Tibial artery (tissue), 4 donors: ENCODE measurements around the gene ARPC4.

Experiments
- DNase-seq, 2 donors: peaks; one replicate each; pipeline ENCODE4 v3.0.0-alpha.2; 2019
- H3K27ac ChIP-seq, 2 donors: fragments of 200-600 bp; sonication (generic) in 1 of 2; 1 replicate in 1 of 2; 2 replicates in 1 of 2; pipeline ENCODE4 v1.5.1; 2018 to 2019; ENCODE audit warnings: mild to moderate bottlenecking in 1 of 2
- H3K27me3 ChIP-seq, 2 donors: fragments of 200-600 bp; sonication (generic) in 1 of 2; one replicate each; pipeline versions ENCODE4 v1.5.1 to v1.6.0; 2016 to 2019
- H3K36me3 ChIP-seq, 3 donors: fragments of 200-600 bp; sonication (generic) in 2 of 3; one replicate each; pipeline ENCODE4 v1.5.1; 2016 to 2019; ENCODE audit warnings: mild to moderate bottlenecking in 2 of 3
- H3K4me1 ChIP-seq, 4 donors: fragments of 200-600 bp; sonication (generic) in 2 of 4; 1 replicate in 3 of 4; 2 replicates in 1 of 4; pipeline ENCODE4 v1.5.1; 2016 to 2019
- H3K4me3 ChIP-seq, 2 donors: fragments of 200-600 bp; sonication (generic) in 1 of 2; 1 replicate in 1 of 2; 2 replicates in 1 of 2; pipeline ENCODE4 v1.5.1; 2018 to 2019; ENCODE audit warnings: mild to moderate bottlenecking in 2 of 2
- H3K9me3 ChIP-seq, 3 donors: fragments of 200-600 bp; sonication (generic) in 1 of 3; one replicate each; pipeline ENCODE4 v1.5.1; 2016 to 2019
- intact Hi-C: fragments of 100-400 bp; cut with DNase I; formaldehyde crosslinking; loops from one replicate; pipeline ENCODE4 v1.15.0; 2023; ENCODE audit warnings: low total_unique reads
- TF ChIP-seq, protein P1 (sequence below), 2 experiments: fragments of 200-600 bp in 1 of 2; fragments of 450-650 bp in 1 of 2; IDR thresholded peaks; one replicate each; pipeline ENCODE4 v1.5.1; 2017 to 2019; ENCODE audit warnings: antibody characterized with exemption in 2 of 2, mild to moderate bottlenecking in 1 of 2, moderate library complexity in 1 of 2

Gene ARPC4

DNA sequence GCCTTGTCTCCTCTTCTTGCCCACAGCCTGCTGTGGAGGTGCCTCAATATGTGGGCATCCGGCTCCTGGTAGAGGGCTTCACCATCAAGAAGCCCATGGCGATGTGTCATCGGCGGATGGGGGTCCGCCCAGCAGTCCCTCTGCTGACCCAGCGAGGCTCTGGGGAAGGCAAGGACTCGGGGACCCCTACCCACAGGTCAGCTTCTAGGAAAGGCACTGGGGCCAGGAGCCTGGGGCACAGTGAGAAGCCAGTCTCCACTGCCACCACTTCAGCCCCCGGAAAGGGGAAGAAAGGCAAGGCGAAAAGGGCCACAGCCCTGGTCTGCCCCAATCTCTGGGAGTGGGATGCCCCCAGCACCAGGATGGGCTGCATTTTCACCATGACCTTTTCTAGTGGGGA is 40.2 kb downstream of the ARPC4 start:
- Histone ChIP-seq H3K36me3 (peaks cover 26 to 80% (median 68%) of the 10 kb centered on the region in 3 donors), H3K27me3 (no peaks in the 10 kb centered on the region), H3K9me3 (no peaks in the 10 kb centered on the region), H3K4me1 (no peaks in the 10 kb centered on the region), H3K27ac (no peak overlapping the region), H3K4me3 (no peak overlapping the region)
- TF ChIP-seq, protein P1, sequence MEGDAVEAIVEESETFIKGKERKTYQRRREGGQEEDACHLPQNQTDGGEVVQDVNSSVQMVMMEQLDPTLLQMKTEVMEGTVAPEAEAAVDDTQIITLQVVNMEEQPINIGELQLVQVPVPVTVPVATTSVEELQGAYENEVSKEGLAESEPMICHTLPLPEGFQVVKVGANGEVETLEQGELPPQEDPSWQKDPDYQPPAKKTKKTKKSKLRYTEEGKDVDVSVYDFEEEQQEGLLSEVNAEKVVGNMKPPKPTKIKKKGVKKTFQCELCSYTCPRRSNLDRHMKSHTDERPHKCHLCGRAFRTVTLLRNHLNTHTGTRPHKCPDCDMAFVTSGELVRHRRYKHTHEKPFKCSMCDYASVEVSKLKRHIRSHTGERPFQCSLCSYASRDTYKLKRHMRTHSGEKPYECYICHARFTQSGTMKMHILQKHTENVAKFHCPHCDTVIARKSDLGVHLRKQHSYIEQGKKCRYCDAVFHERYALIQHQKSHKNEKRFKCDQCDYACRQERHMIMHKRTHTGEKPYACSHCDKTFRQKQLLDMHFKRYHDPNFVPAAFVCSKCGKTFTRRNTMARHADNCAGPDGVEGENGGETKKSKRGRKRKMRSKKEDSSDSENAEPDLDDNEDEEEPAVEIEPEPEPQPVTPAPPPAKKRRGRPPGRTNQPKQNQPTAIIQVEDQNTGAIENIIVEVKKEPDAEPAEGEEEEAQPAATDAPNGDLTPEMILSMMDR (IDR thresholded peaks at IDR 0.05), result no peak
- intact Hi-C loops, result no loop called here
- no peak for DNase-seq

DNA sequence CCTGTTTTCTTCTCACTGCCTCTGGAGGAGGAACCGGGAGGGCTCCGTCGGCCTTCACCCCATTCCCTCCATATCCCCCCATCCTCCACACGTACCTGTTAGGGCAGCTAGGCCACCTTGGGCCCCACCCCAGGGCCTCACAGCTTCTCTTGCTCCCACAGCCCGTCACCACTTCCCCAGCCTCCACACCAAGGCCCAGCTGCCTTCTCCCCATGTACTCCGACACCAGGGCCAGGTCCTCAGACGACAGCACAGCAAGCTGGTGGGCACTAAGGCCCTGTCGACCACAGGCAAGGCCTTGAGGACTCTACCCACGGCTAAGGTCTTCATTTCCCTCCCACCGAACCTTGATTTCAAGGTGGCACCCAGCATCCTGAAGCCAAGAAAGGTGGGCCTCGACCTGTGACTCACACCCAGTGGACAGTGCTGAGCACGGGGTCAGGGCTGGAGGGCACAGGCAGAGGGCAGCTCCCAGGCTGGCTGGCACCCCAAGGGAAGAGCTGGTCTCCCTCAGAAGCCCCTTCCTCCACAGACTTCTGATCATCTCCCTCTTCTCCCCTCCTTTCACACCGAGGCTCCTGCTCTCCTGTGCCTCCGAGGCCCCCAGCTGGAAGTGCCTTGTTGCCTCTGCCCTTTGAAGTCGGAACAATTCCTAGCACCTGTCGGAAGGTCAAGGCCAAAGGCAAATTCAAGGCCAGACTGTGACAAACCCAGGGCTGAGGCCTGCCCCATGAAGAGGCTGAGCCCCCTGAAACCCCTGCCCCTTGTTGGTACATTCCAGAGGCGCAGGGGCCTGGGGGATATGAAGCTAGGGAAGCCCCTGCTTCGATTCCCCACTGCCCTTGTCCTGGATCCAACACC is 41.9 kb downstream of the ARPC4 start:
- DNase-seq, result no peak
- TF ChIP-seq, protein P1 (IDR thresholded peaks at IDR 0.05), result no peak

DNA sequence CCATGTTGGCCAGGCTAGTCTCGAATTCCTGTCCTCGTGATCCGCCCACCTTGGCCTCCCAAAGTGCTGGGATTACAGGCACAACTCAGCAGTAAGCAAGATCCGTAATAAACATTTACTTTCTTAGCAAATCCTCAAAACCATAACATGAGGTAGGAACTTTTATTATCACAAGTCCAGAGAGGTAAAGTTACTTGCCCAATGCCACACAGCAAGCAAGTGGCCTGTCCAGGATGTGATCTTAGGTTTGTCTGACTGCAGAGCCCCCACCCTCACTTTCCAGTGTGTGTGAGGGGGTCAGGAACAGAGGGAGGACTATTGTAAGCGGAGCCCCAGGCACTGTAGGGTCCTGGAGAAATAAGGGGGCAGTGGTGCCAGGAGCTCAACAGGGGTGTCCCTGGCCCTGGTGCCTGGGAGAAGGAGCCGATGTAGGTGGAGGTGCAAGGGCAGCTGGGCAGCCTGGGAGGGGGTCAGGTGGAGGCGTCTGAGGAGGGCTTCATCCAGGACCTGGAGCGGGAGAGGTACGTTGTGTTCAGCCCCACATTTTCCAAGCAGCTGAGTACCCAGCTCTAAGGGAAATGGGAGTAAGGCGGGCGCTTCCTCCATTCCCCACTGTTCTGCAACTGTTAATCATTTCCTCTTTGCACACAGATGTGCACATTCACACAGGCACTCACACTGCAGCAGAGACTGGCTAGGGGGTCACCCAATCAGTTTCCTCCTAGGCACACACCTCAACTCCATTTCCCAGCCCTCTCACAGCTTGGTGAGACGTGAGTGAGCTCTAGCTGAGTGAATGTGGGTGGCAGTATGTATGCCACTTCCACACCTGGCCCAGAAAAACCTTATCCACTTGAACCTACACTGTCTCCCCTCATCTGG is 45.1 kb downstream of the ARPC4 start:
- intact Hi-C loops, result no loop called here
- peaks cover 36 to 77% (median 62%) of the 10 kb centered on the region in 3 donors for H3K36me3 ChIP-seq

More for the DNA sequence above, 41.9 kb downstream of the ARPC4 start:
- intact Hi-C loops, result no loop called here
- Histone ChIP-seq H3K4me3 (no peak overlapping the region), H3K9me3 (no peaks in the 10 kb centered on the region), H3K36me3 (peaks cover 23 to 80% (median 54%) of the 10 kb centered on the region in 3 donors), H3K27me3 (no peaks in the 10 kb centered on the region), H3K4me1 (no peaks in the 10 kb centered on the region), H3K27ac (no peak overlapping the region)

DNA sequence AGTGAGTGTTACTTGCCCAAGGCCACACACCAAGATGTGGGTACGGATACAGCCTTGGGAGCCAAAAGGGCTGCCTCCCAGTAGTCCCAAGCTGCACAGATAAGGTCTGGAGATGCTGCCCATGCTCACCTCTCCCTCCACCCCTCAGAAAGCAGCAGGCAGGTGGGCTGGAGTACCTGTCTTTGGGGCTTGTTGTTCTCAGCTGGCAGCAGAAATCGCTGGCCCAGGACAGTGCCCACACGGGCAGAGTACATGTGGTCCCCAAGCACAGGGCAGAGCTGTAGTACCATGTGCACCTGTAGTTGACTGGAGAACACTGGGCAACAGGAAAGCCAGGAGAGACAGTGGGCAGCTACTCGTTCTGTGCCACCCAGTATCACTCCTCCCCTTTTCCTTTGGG is 46.0 kb downstream of the ARPC4 start:
- Histone ChIP-seq H3K4me1 (peaks cover 0 to 11% (median 10%) of the 10 kb centered on the region in 4 donors), H3K4me3 (no peak overlapping the region), H3K27me3 (no peaks in the 10 kb centered on the region), H3K36me3 (peaks cover 32 to 68% (median 54%) of the 10 kb centered on the region in 3 donors), H3K9me3 (no peaks in the 10 kb centered on the region), H3K27ac (no peak overlapping the region)
- intact Hi-C loops, result no loop called here
- TF ChIP-seq, protein P1 (IDR thresholded peaks at IDR 0.05), result no peak
- DNase-seq, result no peak

More for the DNA sequence above, 45.1 kb downstream of the ARPC4 start:
- H3K27me3 ChIP-seq, result no peaks in the 10 kb centered on the region
- no peaks in the 10 kb centered on the region for H3K9me3 ChIP-seq
- no peak for DNase-seq
- H3K4me1 ChIP-seq, result peaks cover 0 to 9% (median 7%) of the 10 kb centered on the region in 4 donors
- TF ChIP-seq, protein P1 (IDR thresholded peaks at IDR 0.05), result no peak
- H3K27ac ChIP-seq, result no peak overlapping the region
- no peak overlapping the region for H3K4me3 ChIP-seq

DNA sequence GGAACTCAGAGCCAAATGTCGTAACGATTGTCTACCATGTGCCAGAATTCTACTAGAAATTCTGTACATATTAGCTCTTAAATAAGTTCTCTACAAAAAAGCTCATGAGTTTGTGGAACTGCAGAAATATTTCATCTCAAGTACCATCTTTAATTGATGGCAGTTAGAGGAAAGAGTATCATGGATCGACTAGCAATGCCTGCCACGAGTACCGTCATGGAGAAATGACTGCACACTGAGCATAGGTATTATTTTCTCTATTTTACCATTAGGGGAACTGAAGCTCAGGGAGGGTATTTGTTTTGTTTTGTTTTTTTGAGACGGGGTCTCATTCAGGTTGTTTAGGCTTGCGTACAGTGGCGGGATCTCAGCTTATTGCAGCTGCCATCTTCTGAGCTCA is 48.1 kb downstream of the ARPC4 start:
- H3K36me3 ChIP-seq, result peaks cover 24 to 46% (median 34%) of the 10 kb centered on the region in 3 donors
- TF ChIP-seq, protein P1 (IDR thresholded peaks at IDR 0.05), result no peak
- H3K4me3 ChIP-seq, result no peak overlapping the region
- no peaks in the 10 kb centered on the region for H3K27me3 ChIP-seq
- peaks cover 0 to 16% (median 12%) of the 10 kb centered on the region in 4 donors for H3K4me1 ChIP-seq
- no peak for DNase-seq
- no peaks in the 10 kb centered on the region for H3K9me3 ChIP-seq
- intact Hi-C loops, result loop anchor here (5.0 to 10.0 kb wide), 2 partner anchors 76 to 104 kb away; partner anchors contain the start of gene IL17RC
- H3K27ac ChIP-seq, result no peak overlapping the region
